ENCODE measurements around the gene KHSRP. TPM values are rescaled to one million over a fixed set of nuclear protein-coding genes. Genes with fewer than 3 reads are reported as not detected.
A peak's percentile ranks its signal among the peaks of the same experiment; 100 is the strongest.

Gene KHSRP
- total and polyA plus RNA-seq, 2 of the 13 experiments (the other 11 are each of a cell fraction or from before 2014, with no cell fraction given), result 72.1 to 129 TPM

DNA sequence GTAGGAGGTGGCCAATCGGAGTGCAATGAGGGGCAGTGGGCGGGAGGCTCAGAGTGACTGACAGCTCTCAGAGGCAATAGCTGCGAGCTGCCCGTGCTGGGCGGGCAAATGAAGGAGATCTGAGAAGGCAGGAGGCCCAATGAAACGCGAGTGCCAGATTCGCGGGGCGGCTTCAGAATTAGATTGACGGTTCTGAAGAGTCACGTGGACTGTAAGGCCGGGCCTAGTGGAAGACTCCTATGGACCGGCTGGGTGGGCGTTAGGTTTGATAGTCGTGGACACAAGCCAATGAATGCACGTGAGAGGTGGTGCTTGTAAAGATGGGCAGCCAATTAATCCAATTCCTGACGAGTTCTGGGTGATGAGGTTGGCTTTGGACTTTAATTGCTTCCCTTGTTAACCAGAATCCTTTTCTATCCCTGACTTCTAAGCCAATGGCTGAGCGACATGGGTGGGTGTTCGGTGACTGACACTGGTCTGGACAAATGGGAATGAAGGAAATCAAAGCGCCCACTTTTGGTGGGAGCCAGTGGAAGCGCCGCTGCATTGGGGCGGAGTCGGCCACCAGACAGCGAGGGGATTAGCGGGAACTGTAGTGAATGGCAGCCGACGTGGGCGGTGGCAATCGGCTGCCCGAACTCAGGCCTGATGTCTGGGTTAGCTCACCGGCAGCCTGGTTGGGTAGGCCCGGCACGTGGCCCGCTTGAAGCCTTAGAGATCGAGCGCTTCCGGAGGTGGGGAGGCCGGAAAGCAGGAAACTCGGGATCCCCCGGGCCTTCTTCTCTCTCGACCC lies 524 bp upstream of the KHSRP start:
- intact Hi-C loops (cut with micrococcal nuclease; ENCODE audit: unreplicated experiment), result no loop called here
- H3K9me3 ChIP-seq (ENCODE audit: low read length), result no peaks in the 10 kb centered on the region
- peak; percentile 100 for DNase-seq (ENCODE audit: low spot score)
- peaks cover 15 to 25% of the 10 kb centered on the region in 2 experiments for H3K36me3 ChIP-seq (replicated peaks in 1 of 2; ENCODE audit: control insufficient read depth in 1 of 2, insufficient read depth in 2 of 2, low read length in 2 of 2)
- BruUV-seq (replicated peaks), result no TSS peak
- H3K4me3 ChIP-seq (replicated peaks in 1 of 3; ENCODE audit: insufficient read depth in 1 of 3, low read depth in 2 of 3, low read length in 3 of 3), result peak overlapping the region in 1 of 3 experiments; percentile 18; a peak in 1 of 6 replicates
- peaks cover 33% of the 10 kb centered on the region for H3K4me1 ChIP-seq (ENCODE audit: insufficient read depth, low read length)
- peak overlapping the region; percentile 43 for H3K4me2 ChIP-seq (ENCODE audit: low read depth, low read length)
- WGBS (ENCODE audit: low lambda C conversion rate), result 31% methylated on average over 35 of the region's 43 CpGs
- H3K79me2 ChIP-seq (ENCODE audit: insufficient read depth, low read length), result peaks cover 40% of the 10 kb centered on the region
- H3K9ac ChIP-seq (ENCODE audit: insufficient read depth, low read depth, low read length), result peak overlapping the region; percentile 52
- in situ Hi-C loops (cut with HindIII; ENCODE audit: extremely low pct_ligation_motif_present, low pct_unique_long_range_greater_than_20kb), result no loop called here
- peaks cover 38% of the 10 kb centered on the region for H4K20me1 ChIP-seq (ENCODE audit: insufficient read depth, low read length)
- peak overlapping the region; percentile 62 for H3K27ac ChIP-seq (ENCODE audit: extremely low read length, insufficient read depth, low read length)
- POLR2A ChIA-PET, result interaction anchor here (0.8 to 3.0 kb wide), 13 partner anchors 10 to 151 kb away, joined by 3 to 29 read pairs (median 5); partner anchors contain the start of genes ALKBH7, CLPP, GTF2F1 and SLC25A23
- CTCF ChIA-PET (ENCODE audit: low intra/inter-chr PET ratio, low total read pairs), result interaction anchor here (1.3 to 1.4 kb wide), 2 partner anchors 259 to 300 kb away, joined by 3 to 5 read pairs; no protein-coding TSS in a partner anchor
- H3K27me3 ChIP-seq (ENCODE audit: control insufficient read depth in 1 of 2, insufficient read depth in 2 of 2, low read length in 2 of 2), result no peaks in the 10 kb centered on the region; a peak in 1 of 5 replicates
- peak; percentile 93 for ATAC-seq
- H2AFZ ChIP-seq (ENCODE audit: low read length), result peak overlapping the region; percentile 30
- FAIRE-seq, result peak; percentile 99
- TF ChIP-seq CENPT (CRISPR knock-in tag; IDR thresholded peaks at IDR 0.05; ENCODE audit: low read depth) (no peak; the same call in 1 of the 2 replicates), ZNF501 (CRISPR knock-in tag; IDR thresholded peaks at IDR 0.05) (0 out of 2 replicates have a peak, but pooled peaks have one; percentile 41), CBX1 (IDR thresholded peaks at IDR 0.05; ENCODE audit: low read depth) (peak; percentile 32), KMT2A (CRISPR knock-in tag; IDR thresholded peaks at IDR 0.05) (0 out of 2 replicates have a peak, but pooled peaks have one; percentile 18), HNRNPLL (IDR thresholded peaks at IDR 0.05; ENCODE audit: low read depth, low read length, poor library complexity, severe bottlenecking) (peak; percentile 16), ZNF598 (CRISPR knock-in tag; IDR thresholded peaks at IDR 0.05; ENCODE audit: borderline replicate concordance) (peak; percentile 72; the same call in 1 of the 2 replicates), JUNB (CRISPR knock-in tag; IDR thresholded peaks at IDR 0.05; ENCODE audit: borderline replicate concordance) (no peak), ZFP90 (CRISPR knock-in tag; IDR thresholded peaks at IDR 0.05; ENCODE audit: borderline replicate concordance) (peak; percentile 36; the same call in 1 of the 2 replicates), MAFK (conservative IDR thresholded peaks at IDR 0.05 in 1 of 2, IDR thresholded peaks at IDR 0.05 in 1 of 2; ENCODE audit: low read length in 2 of 2) (no peak), NFKBIZ (CRISPR knock-in tag; IDR thresholded peaks at IDR 0.05) (0 out of 2 replicates have a peak, but pooled peaks have one; percentile 54), ZNF562 (CRISPR knock-in tag; IDR thresholded peaks at IDR 0.05; ENCODE audit: borderline replicate concordance) (no peak; the same call in 1 of the 2 replicates), ZNF354B (CRISPR knock-in tag; IDR thresholded peaks at IDR 0.05) (0 out of 2 replicates have a peak, but pooled peaks have one; percentile 42)
- TF ChIP-seq, protein P1, sequence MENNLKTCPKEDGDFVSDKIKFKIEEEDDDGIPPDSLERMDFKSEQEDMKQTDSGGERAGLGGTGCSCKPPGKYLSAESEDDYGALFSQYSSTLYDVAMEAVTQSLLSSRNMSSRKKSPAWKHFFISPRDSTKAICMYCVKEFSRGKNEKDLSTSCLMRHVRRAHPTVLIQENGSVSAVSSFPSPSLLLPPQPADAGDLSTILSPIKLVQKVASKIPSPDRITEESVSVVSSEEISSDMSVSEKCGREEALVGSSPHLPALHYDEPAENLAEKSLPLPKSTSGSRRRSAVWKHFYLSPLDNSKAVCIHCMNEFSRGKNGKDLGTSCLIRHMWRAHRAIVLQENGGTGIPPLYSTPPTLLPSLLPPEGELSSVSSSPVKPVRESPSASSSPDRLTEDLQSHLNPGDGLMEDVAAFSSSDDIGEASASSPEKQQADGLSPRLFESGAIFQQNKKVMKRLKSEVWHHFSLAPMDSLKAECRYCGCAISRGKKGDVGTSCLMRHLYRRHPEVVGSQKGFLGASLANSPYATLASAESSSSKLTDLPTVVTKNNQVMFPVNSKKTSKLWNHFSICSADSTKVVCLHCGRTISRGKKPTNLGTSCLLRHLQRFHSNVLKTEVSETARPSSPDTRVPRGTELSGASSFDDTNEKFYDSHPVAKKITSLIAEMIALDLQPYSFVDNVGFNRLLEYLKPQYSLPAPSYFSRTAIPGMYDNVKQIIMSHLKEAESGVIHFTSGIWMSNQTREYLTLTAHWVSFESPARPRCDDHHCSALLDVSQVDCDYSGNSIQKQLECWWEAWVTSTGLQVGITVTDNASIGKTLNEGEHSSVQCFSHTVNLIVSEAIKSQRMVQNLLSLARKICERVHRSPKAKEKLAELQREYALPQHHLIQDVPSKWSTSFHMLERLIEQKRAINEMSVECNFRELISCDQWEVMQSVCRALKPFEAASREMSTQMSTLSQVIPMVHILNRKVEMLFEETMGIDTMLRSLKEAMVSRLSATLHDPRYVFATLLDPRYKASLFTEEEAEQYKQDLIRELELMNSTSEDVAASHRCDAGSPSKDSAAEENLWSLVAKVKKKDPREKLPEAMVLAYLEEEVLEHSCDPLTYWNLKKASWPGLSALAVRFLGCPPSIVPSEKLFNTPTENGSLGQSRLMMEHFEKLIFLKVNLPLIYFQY (CRISPR knock-in tag; IDR thresholded peaks at IDR 0.05; ENCODE audit: borderline replicate concordance), result 0 out of 2 replicates have a peak, but pooled peaks have one; percentile 34
- TF ChIP-seq, protein P2, sequence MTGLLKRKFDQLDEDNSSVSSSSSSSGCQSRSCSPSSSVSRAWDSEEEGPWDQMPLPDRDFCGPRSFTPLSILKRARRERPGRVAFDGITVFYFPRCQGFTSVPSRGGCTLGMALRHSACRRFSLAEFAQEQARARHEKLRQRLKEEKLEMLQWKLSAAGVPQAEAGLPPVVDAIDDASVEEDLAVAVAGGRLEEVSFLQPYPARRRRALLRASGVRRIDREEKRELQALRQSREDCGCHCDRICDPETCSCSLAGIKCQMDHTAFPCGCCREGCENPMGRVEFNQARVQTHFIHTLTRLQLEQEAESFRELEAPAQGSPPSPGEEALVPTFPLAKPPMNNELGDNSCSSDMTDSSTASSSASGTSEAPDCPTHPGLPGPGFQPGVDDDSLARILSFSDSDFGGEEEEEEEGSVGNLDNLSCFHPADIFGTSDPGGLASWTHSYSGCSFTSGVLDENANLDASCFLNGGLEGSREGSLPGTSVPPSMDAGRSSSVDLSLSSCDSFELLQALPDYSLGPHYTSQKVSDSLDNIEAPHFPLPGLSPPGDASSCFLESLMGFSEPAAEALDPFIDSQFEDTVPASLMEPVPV (CRISPR knock-in tag; IDR thresholded peaks at IDR 0.05), result peak; percentile 76
- TF ChIP-seq, protein P3, sequence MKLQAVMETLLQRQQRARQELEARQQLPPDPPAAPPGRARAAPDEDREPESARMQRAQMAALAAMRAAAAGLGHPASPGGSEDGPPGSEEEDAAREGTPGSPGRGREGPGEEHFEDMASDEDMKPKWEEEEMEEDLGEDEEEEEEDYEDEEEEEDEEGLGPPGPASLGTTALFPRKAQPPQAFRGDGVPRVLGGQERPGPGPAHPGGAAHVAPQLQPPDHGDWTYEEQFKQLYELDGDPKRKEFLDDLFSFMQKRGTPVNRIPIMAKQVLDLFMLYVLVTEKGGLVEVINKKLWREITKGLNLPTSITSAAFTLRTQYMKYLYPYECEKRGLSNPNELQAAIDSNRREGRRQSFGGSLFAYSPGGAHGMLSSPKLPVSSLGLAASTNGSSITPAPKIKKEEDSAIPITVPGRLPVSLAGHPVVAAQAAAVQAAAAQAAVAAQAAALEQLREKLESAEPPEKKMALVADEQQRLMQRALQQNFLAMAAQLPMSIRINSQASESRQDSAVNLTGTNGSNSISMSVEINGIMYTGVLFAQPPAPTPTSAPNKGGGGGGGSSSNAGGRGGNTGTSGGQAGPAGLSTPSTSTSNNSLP (IDR thresholded peaks at IDR 0.05; ENCODE audit: low read depth, low read length), result peak; percentile 86
